GM10847 (cell line): Measurements from ENCODE around the gene LRMDA.

ENCODE experiments used
- POLR2A ChIP-seq: IDR thresholded peaks from 2 replicates; pipeline ENCODE4 v1.6.1; 2011; ENCODE audit not compliant: insufficient read length; ENCODE audit errors: extremely low read depth

LRMDA gene

DNA sequence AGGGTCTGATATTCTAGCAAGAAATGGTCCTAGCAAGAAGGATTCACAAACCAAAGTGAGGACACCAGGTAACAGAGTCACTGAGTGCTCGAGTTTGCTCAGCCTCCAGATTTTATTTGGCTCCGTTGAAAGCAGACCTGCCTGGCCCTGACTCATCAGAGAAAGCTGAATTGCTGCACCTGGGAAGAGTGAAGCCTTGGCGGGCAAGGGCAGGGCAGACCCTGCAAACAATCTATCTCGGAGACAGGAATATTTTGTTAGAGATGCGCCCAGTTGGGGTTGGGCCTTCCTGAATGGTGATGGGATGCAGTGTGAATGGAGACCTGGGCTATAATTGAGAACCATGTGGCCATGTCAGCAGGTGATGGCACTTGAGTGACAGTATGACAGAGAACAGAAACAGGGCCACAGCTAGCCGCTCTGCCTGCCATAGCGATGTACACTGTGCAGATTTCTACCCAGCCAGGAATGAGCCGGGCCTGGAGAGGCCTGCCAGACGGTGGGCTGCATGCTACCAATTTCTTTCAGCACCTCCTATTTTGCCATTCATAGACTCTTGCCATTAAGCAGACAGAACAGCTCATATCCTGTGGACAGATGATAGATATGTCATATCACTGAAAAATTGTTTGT lies 744.2 kb downstream of the LRMDA start:
- no peak for TF ChIP-seq POLR2A

DNA sequence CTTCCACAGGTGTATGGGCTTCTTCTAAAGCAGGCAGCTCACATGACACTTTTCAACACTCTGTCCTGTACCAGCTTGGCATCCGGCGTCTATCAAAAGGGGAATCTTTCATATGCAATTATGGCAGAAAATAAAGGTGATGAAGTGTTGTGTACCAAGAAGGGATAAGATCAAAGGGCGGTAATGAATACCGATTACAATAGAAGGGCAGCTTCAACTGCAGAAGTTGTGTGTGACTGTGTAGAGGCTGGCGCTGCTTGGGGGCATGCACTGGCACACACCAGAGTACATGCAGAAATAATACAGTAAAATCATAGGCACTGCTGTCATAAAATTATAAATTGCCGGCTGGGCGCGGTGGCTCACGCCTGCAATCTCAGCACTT lies 744.7 kb downstream of the LRMDA start:
- TF ChIP-seq POLR2A: no peak

DNA sequence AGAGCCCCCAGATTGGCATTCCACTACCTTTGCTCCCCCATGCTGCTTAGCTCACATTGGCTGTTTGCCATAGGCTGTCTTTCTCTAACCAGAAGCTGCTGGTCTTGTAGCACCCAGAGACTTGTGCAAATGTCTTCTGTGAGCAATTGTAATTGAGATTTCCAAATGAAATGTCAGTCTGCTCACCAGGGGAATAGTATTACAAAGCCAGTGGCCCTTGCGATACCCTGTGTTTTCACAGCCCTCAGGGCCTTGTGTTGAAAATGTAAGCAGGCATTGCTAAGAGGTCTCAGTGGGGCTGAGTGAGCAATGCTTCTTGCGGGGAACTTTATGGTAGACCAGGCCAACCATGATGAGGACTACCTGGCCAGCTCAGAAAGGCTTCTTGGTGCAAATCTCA lies 746.5 kb downstream of the LRMDA start:
- TF ChIP-seq POLR2A: no peak

DNA sequence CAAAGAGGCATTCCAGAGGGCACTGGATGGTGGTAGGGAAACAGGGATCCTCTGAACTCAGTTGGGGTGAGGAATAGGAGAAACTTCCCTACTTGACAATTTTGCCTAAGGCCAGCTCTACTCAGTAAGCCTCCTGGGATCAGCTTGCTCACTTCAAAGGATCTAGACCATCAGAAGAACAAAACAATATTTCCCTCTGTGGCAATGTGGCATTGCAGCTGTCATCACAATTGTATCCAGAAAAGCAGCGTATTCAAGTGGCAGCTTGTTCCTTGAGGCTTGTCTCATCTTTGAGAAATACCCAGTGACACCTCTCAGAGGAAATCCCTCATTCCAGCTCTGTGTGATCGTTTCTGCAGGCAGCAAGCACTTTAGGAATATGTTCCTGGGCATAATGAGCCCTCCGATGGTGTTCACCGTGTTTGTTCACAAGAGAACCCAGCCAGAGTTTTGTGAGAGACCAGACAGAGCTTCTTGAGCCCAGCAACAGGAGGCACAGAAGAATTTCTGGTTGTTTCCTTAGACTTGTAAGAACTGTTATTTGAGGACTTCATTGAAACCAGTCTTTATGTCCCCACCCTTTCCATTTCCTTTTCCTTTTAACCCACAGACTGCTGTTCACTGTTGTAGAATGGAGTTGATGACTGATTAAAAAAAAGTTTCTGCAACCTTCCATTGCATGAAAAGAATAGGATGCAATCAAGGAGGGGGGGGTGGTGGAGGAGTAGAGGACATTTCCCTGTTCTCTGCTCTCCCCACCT lies 747.3 kb downstream of the LRMDA start:
- TF ChIP-seq POLR2A: no peak

DNA sequence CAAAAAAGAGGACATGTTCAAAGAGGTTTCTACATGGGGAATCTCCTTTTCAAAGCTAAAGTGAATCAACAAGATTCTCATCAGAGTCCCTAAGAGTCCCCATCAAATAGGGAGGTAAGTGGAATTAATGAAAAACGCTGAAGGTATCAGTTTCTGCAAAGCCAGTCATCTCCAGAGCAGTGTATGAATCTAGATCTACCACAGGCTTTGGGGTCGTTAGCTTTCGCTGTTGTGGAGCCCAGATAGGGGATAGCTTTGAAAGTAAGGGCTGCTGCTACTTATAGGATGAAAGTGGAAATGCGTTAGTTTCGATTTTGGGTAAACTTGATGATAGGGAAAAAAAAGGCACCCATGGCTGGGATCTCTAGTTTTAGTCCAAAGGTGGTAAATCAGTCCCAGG lies 748.4 kb downstream of the LRMDA start:
- no peak for TF ChIP-seq POLR2A

DNA sequence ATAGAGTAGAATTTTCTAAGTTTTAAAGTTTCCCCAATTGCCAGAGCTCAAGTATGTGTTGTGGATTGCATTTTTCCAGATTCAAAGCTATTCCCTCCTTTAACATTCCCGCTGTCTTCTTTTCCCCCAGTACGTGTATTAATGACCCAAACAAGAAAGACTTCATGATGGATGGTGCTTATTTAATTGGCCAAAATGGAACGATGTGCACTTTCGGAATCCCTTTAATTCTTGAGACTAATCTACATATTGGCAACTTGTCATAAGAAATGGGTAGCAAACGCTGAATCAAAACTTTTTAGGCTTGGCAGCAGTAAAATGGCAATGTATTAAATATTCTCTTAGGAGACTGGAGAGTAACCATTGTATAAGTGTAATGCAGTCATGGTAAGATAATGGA lies 753.2 kb downstream of the LRMDA start:
- no peak for TF ChIP-seq POLR2A

DNA sequence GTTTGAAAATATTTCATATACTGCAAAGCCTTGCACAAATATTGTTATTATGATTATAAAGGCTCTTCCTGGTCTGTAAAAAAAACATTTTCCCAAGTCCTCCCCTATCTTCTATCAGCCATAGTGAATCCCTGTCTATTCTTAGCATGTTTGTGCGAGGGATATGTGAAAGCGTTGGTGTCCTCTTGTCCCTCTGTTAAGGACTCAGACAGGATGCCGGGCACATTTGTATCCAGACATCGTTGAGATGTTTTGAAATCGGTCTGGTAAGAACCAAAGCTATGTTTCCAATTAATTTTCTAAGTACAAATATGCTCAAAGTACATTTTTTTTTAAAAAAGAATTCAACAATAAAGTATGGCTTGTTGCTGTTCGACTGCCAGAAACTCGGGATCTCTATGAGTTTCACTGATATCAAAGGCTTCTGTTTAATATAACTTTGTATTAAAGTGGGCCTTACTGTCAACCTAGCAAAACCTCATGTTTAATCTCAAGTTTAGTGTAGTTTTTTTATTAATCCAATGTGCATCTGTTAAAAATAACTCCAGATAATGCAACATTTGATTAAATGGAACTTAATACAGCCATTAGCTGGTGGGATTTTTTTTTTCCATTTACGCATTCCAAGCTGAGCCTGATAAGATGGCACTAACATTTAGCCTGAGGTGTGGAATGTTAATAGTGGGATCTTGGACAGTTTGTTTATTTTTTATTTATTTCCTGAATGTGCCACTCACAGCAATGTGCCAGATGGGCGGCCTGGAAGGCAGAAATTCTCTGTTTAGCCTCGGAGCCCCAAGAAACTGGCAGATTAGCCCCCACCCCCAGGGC lies 754.3 kb downstream of the LRMDA start:
- no peak for TF ChIP-seq POLR2A

DNA sequence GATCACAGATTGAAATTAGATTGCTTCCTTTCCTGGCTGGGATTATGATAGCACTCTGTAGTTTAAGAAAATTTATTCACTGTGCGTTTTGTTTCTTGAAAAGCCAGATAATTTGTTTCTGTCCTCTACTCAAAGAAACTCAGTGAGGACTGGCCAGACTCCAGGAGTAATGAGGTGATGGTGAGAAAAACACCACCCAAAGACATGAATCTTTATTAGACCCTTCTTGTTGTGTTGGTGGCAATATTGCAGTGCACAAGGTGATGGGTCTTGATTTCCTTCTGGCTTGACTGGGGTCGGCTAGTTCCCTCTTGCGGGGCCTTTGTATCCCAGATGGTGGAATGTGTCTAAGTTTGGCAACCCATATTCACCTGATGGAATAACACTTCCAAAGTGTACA lies 756.8 kb downstream of the LRMDA start:
- TF ChIP-seq POLR2A: no peak

DNA sequence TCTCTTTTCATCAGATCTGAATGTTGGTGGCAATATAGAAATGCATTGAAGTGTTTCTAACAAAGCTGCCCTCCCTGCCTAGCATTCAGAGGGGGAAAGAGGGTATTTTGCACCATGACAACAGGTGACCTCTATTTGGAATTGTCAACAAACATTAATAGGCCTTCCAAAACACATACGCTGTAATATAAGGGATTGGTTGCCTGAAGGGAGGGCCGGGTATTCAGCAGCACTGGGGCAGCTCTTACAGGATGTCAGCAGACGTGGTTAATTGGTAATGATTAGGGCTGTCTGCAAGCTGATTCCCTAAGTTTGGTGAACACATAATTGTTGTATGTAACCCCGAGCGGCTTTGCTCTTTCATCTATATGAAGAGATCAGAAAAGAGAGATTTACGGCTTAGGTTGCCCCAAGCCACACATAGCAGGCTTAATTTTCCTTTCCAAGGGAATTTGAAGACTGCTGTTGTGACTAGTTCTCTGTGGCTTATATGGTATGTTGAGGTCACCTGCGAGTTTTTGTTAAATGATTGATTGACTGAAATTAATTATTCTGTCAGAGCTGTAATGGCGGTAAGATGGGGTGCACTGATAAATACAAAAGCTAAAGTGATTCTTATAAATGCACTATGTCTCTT lies 759.3 kb downstream of the LRMDA start:
- no peak for TF ChIP-seq POLR2A

DNA sequence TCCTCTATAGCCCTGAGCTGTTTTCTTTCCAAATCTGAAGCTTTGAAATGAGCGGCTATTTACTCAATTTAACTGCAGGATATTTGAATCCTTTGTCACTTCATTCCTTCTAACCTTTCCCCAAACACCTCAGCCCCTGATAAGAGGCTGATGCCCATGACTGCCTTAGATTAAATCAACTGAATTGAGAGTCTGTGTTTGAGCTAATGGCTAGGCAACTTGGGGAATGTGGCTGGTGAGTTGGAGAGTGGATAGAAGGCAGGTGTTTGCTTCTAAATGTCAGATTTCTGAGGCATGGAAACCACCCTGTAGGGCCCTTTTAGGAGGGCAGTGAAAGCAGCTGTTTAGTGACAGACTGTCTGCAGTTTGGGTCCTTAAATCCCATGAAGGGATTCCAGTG lies 759.9 kb downstream of the LRMDA start:
- TF ChIP-seq POLR2A: no peak

DNA sequence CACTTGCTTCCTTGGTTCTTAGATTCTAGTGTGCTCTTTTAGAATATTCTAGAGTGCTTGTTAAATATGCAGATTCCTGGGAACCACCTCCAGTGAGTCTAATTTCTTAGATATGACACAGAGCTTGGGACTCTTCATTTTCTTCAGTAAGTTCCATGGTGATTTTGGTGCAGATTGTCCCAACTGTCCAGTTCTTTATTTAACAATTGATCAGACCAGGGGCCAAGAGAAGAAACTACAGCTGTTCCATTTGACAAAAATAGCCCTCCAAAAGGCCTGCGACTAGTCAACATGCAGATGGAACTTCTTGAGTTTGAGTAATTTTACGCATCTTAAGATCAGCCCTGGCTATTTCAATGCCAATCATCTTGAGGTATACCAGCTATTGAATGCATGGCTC lies 760.7 kb downstream of the LRMDA start:
- no peak for TF ChIP-seq POLR2A

- no peak for TF ChIP-seq POLR2A
Measured at GRCh38 chr10:76192694-76193320, 761.4 kb downstream of the LRMDA start.

DNA sequence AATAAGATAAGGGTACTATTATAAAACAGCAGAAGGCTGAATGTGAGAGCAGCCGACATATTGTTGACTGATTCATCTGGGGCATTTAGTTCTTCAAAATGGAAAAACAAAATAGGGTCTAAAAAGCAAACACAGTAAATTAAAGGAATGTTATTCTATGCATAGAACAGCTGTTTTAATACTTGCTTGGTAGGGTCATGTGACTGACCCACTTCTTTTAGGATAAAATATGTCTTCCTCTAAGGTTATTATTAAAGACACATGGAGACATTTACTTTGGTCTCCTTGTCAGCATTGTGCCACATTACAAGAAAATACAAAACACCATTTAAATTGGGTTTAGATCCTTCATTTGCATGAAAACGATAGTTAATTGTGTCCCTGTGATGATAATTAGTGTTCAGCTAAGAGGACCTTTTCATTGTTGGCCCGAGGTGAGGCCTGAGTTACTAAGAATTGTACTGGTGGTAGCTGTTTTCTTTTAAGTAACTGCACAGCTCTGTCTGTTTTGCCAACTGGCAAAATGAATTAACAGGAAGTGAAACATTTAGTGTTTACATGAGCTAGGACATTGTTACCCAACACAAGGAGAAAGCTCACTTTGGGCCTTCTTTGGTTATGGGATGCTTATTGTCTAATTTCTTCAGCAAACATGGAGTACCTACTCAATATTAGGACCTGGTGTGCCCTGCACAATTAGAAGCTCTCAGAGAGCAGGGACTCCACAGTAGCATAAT lies 764.4 kb downstream of the LRMDA start:
- TF ChIP-seq POLR2A: no peak

GRCh38 chr10:76197293-76197692 lies 765.9 kb downstream of the LRMDA start:
- TF ChIP-seq POLR2A: no peak
